Activated naive CD4-positive, alpha-beta T cell treated with Interleukin-2 at 50 U/mL for 16 hours (primary cell): ENCODE results near the gene IGF1R.
"Not testable (repeated sequence)": the region's sequence is repeated elsewhere in the genome, so short reads cannot be mapped to it uniquely, and the experiment has no call there.

Experiments used
- DNase-seq: peaks from one replicate; pipeline ENCODE4 v3.0.0-alpha.2; 2020

IGF1R gene

DNA sequence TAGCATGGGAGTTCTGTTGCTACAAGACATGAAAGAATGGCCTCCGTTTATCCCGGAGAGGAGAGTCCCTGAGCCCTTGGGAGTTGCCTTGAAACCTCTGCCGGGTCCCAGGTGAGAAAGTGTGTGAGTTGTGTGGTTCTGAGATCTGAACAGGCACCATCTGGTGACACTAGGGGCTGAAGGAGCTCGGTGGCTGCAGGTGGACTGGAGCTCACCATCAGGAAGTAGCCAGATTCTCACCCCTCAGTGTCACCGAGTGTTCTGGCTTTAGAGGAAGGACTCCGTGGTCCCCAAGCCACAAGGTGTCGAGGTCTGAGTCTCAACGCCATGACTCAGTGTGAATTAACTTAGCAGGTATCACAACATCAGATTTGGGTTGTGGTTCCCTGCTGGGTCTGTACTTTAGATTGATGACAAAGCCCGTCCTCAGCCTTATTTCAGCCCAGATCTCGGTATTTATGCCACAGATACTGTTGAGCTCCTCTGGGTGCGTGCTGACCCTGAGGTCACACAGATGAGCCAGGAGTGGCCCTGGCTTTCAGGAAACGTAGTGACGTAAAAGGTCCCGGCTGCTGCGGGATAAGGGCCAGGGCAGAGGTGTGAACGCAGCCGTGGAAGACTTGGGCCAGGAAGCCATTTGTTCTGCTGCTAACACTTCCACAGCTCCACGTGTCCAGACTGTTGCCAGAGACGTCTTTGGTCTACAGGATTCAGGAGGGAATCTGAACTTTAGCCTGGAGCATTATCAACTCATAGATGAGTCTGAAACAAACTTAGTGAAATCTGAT is 304.9 kb downstream of the IGF1R start:
- DNase-seq: no peak

DNA sequence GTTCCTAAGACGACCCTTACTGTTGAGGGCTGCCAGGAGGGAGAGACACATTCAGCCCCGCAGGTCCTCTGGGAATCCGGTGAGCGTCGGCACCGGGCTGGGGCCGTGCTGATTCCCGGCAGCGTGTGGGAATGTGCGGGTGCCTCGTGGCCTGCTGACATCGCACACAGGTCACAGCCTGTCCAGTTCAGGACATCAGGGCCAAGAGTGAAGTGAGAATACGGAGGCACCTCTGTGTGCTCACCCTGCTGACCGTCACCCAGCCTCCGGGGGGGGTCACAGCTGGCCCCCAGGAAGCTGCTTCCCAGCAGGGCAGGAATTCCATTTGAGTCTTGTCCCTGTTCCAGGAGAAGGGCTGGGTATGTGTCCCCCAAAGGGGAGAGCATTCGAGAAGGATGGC is 305.6 kb downstream of the IGF1R start:
- no peak for DNase-seq

DNA sequence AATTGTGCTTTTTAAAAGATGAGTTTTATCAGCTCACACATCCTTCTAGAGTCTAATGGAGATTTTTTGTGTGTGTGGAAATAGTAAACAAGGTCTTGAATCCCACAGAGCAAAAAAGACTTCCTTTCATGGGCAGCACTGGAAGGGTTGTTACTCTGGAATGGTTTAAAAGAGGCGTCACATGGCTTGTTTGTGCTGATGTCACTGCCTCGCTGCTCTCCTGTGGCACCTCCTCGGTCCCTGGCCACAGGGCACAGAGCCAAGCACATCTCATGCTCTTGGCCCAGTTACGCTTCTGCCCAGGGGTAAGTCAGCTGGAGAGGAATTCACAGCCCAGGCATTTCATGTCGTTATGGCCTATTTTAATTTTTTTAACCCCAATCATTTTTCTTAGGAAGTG is 306.1 kb downstream of the IGF1R start:
- no peak for DNase-seq

DNA sequence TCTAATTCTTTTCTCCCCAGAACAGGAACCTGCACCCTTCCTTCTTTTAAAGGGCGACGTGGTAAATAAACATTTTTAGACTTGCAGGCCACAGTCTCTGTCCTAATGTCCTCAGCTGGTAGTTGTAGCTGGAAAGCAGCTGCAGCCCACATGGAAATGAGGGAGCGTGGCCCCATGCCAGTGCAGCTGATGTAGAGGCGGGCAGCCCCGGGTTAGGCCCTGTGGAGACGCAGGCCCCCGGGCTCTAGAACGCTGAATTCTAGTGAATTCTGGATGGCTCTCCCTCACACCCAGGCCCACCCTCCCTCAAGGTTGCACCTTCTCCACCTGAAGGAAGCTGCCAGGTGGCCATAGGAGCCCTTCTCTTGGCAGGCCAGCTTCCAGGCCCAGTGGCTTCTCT is 307.0 kb downstream of the IGF1R start:
- no peak for DNase-seq

DNA sequence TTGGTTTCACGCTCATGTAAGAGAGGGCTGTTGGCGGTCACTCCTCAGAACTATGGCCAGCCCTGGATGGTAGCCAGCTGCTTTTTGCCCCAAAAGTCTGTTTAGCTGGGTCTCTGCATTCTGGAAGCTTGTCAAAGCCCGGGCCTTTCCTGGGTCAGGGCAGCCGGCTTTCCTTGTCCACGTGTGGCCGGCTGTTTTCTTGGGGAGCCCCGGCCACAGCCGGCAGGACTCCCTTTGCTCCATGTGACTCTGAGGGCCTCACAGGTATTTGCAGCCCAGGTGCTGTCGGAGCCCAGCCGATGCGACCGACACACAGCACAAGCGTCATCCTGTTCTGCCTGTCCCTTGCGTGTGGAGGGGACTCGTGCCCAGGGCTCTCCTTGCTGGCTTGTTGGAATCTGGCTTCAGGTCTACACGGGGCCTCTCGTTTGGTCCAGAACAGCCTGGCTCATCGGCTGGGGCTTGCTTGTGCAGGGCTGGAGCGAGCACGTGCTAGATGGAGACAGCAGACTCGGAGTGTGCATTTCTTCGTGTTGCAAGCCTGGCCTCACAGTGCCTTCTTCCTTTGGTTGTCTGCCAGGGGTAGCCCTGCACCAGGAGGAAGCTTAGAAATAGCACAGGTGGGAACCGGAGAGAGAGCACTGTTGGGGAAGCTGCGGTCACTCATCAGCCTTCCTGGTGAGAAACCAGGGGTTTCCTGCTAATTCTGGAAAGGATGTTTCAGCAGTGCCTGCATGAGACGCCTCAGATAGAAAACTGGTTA is 307.8 kb downstream of the IGF1R start:
- no peak for DNase-seq

DNA sequence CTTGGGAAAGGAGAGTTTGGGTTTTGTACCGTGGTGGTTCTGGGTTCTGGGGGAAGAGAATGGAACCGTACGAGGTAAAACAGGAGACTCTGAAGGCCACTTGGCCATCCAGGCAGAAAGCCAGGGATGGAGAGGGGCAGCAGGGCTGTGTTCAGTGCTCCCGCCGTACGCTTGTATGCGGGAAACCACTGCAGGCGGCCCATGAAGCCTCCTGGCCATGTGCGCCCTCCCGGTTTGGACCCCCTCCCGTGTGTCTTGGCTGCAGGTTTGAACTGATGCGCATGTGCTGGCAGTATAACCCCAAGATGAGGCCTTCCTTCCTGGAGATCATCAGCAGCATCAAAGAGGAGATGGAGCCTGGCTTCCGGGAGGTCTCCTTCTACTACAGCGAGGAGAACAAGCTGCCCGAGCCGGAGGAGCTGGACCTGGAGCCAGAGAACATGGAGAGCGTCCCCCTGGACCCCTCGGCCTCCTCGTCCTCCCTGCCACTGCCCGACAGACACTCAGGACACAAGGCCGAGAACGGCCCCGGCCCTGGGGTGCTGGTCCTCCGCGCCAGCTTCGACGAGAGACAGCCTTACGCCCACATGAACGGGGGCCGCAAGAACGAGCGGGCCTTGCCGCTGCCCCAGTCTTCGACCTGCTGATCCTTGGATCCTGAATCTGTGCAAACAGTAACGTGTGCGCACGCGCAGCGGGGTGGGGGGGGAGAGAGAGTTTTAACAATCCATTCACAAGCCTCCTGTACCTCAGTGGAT is 308.6 kb downstream of the IGF1R start:
- DNase-seq: no peak

DNA sequence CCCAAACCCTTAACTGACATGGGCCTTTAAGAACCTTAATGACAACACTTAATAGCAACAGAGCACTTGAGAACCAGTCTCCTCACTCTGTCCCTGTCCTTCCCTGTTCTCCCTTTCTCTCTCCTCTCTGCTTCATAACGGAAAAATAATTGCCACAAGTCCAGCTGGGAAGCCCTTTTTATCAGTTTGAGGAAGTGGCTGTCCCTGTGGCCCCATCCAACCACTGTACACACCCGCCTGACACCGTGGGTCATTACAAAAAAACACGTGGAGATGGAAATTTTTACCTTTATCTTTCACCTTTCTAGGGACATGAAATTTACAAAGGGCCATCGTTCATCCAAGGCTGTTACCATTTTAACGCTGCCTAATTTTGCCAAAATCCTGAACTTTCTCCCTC is 309.3 kb downstream of the IGF1R start:
- no peak for DNase-seq

DNA sequence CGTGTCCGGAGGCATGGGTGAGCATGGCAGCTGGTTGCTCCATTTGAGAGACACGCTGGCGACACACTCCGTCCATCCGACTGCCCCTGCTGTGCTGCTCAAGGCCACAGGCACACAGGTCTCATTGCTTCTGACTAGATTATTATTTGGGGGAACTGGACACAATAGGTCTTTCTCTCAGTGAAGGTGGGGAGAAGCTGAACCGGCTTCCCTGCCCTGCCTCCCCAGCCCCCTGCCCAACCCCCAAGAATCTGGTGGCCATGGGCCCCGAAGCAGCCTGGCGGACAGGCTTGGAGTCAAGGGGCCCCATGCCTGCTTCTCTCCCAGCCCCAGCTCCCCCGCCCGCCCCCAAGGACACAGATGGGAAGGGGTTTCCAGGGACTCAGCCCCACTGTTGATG is 309.7 kb downstream of the IGF1R start:
- no peak for DNase-seq

DNA sequence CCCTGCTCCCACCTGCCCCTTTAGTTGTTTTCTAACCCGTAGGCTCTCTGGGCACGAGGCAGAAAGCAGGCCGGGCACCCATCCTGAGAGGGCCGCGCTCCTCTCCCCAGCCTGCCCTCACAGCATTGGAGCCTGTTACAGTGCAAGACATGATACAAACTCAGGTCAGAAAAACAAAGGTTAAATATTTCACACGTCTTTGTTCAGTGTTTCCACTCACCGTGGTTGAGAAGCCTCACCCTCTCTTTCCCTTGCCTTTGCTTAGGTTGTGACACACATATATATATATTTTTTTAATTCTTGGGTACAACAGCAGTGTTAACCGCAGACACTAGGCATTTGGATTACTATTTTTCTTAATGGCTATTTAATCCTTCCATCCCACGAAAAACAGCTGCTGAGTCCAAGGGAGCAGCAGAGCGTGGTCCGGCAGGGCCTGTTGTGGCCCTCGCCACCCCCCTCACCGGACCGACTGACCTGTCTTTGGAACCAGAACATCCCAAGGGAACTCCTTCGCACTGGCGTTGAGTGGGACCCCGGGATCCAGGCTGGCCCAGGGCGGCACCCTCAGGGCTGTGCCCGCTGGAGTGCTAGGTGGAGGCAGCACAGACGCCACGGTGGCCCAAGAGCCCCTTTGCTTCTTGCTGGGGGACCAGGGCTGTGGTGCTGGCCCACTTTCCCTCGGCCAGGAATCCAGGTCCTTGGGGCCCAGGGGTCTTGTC is 310.7 kb downstream of the IGF1R start:
- DNase-seq: no peak

DNA sequence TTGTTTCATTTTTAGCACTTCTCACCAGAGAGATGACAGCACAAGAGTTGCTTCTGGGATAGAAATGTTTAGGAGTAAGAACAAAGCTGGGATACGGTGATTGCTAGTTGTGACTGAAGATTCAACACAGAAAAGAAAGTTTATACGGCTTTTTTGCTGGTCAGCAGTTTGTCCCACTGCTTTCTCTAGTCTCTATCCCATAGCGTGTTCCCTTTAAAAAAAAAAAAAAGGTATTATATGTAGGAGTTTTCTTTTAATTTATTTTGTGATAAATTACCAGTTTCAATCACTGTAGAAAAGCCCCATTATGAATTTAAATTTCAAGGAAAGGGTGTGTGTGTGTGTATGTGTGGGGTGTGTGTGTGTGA is 311.3 kb downstream of the IGF1R start:
- no peak for DNase-seq

DNA sequence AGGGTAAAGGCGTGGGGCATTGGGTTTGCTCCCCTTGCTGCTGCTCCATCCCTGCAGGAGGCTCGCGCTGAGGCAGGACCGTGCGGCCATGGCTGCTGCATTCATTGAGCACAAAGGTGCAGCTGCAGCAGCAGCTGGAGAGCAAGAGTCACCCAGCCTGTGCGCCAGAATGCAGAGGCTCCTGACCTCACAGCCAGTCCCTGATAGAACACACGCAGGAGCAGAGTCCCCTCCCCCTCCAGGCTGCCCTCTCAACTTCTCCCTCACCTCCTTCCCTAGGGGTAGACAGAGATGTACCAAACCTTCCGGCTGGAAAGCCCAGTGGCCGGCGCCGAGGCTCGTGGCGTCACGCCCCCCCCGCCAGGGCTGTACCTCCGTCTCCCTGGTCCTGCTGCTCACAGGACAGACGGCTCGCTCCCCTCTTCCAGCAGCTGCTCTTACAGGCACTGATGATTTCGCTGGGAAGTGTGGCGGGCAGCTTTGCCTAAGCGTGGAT is 312.3 kb downstream of the IGF1R start:
- no peak for DNase-seq

DNA sequence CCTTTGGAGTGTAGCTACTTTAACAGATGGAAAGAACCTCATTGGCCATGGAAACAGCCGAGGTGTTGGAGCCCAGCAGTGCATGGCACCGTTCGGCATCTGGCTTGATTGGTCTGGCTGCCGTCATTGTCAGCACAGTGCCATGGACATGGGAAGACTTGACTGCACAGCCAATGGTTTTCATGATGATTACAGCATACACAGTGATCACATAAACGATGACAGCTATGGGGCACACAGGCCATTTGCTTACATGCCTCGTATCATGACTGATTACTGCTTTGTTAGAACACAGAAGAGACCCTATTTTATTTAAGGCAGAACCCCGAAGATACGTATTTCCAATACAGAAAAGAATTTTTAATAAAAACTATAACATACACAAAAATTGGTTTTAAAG is 315.1 kb downstream of the IGF1R start:
- no peak for DNase-seq

DNA sequence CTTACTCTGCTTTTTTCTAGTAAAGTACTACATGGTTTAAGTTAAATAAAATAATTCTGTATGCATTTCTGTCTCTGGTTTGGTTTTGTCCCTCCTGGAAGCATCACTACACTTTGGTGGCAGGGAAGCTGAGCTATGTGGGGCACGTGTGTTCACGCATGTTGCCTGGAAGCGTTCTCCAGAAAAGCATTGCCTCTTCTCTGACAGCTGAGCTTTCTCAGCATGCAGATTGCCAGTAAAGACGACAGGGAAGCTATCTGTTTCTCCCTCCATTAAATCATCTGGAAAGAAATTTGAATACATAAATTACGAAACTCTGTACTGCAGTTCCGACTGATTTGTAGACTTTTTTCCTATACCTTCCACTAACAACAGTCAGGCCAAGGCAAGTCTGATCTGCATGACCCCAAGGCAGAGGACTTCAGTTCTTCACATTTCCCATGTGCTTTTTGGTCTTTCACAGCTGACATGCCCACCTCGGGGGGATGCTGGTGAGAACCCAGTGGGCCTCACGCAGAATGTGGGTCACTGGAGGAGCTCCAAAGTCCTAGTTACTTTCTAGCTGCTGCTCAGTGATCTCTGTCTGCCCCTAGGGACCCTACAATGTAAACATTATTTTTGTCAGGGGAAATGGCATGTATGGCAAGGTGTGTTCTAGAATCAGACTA is 316.3 kb downstream of the IGF1R start:
- no peak for DNase-seq

DNA sequence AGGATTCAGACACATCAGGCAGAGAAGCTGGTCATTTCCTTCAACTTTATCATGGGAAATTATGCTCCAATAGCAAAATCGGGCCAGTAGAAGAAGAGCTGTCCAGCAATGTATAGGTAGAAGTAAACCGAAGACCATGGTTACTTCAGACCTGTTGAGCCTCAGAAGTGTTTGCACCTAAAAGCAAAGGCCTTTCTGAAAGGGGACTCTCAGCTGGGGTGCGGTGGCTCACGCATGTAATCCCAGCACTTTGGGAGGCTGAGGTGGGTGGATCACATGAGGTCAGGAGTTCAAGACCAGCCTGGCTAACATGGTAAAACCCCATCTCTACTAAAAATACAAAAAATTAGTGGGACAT is 316.8 kb downstream of the IGF1R start:
- not testable (repeated sequence) for DNase-seq

DNA sequence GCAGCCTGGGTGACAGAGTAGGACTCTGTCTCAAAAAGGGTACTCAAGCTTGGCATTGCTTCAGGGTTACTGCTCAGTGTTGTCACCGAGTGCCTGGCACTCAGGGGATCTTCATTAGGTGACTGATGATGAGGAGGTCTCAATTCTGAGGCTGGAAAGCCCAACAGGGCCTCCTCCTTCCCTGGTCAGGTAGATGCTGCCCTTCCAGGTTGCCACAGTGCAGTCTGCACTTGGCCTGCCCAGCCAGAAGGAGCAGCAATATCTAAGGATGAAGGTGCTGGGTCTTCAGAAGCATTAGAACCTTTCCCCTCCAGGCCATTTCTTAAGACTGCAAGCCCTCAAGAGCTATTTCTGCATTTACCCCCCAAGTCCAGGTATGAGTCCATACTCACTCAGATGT is 317.3 kb downstream of the IGF1R start:
- no peak for DNase-seq

DNA sequence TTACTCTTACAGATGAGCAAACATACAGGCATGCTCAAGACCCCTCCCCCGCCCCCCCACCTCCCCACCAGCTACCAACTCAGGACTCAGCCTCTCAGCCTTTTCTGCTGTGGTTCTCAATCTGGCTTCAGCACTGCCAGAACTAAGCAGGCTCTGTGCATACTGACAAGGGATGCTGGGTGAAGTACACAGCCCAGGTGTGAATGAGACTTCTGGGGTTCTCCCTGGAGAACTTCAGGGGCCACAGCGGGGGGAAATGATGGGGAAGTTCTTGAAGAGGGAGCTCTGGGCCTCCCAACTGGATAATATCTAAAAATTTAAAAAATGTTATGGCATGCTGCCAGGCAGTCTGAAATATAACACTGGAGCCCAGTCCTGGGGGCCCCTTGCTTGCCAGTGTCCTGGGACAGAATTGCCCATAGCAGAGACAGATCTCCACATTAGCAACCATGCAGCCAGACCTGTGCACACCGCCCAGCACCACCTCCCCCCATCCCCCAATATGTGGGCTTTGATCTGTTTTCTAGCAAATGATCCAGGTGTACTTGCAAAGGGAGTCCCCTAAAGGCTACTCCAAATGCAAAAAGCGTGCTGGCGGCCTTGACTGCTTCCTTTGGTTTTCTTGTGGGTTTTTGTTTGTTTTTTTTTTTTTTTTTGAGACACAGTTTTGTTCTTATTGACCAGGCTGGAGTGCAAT is 317.9 kb downstream of the IGF1R start:
- no peak for DNase-seq

DNA sequence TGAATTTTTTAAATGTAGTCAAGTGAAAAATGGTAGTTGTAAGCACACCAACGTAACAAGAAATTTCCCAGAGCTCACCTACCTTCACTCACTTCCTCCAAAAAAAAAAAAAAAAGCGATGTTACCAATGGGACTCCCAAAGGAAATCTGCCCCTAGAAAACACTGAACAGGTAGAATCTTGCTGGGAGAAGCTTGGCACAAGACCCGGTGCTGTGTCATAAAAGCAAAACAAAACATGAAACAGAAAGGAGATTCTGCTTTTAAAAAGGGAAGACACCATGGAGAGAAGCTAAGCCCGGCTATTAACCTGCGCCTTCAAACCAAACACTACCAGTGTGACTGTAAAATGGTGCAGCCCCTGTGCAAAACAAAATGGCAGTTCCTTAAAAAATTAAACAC is 318.8 kb downstream of the IGF1R start:
- no peak for DNase-seq

DNA sequence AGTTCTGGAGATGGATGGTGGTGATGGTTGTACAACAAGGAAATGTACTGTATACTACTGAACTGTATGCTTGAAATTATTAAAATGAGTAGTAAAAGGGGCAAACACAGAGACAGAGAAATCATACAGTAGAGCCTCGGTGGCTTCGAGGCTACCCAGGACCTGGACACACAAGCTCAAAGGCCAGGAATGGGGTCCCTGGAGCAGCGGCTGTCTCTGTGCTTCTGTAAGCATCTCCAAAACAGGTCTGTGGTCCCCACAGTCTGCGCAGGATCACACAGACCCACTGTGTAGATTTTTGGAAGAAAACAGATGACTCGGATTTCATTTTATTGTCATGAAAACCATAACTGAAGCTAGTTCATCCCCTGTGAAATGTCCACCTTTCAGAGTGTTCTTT is 319.6 kb downstream of the IGF1R start:
- DNase-seq: no peak

DNA sequence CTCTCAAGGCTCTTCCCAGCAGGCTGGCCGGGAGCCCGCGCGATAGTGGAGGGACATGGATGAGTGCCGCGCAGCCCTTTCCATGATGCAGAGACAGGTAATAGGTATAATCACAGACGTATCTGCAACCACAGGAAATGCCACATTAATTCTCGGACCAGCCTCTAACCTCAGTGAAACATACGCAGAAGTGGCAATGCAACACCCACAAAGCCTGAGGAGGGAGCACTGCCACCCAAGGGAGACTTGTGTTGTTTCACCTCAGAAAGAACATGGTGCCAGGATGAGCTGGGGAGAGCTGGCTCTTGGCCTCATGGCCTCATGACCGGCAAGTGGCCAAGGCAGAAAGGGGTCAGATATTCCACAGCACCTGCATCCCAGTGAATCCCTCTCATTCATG is 320.2 kb downstream of the IGF1R start:
- no peak for DNase-seq

DNA sequence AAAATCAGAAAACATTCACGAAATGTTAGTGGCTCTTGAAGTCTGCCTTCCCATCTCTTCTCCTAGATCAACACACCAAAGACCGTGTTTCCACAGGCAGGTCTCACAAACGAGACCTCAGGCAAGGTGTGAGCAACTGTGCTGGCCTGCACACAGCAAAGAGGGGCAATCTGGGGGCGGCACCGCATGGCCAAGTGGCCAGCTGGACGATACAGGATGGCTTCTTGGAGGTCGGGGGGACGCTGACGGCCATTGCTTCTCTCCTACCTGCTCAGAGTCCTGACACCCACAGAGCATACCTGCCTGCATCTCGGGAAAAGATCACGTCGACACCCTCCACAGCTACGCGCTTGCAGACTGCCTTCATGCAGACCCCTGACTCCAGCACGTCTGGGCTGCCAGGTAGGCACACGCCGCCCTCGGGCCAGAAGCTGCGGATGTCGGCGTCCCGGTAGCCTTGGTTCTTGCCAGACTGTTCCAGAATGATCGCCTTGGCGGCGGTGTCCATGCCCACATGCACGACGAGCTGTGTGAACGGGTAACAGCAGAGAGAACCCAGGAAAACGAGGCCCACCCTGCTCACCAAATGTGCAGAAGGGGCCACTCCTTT is 320.9 kb downstream of the IGF1R start:
- DNase-seq: no peak

DNA sequence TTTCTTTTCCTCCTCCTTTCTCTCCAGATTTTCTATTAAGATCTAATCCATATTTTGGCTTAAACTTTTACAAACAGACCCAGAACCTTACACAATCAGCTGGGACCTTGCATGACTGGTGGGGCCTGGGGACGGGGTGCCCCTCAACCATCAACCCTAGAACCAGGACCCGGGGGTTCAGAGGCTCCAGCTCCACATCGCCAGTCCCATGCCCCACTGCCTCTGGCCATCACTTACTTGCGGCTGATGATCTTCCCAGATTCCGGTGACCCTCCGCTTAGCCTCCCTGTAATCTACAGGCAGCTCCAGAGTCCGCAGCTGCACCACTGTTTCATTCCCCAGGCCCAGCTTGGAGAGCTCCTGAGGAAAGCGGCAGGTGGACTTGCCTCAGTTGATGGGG is 322.5 kb downstream of the IGF1R start:
- no peak for DNase-seq

DNA sequence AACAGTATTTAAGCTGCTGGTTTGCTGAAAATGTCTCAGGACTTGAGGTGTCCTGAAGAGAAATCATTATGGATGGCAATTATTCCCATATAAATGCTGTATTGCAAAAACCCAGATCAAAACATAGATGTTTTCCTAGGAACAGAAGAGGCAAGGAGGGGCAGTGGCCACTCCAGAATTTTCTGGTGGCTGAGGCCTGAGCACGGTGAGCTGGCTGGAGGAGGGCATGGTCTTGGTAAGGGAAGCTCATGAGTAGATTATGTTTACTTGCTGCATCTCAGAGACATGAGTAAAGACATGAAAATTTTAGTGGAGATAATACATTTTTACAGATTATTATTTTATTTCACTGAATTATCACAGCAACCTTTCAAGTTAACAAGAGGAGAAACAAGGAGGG is 328.2 kb downstream of the IGF1R start:
- no peak for DNase-seq
